Upper lobe of left lung (tissue), 4 donors: ENCODE measurements around the gene PPP1R8.

Experiments used
- CTCF ChIP-seq, 6 experiments: fragments of 450-650 bp in 4 of 6; fragments of 200-600 bp in 2 of 6; sonication (generic) in 2 of 6; IDR thresholded peaks; one replicate each; pipeline ENCODE4 v1.5.1; 2016 to 2019; ENCODE audit warnings: antibody characterized with exemption in 6 of 6
- POLR2A ChIP-seq, 4 donors: fragments of 450-650 bp; IDR thresholded peaks; one replicate each; pipeline ENCODE4 v1.5.1; 2016 to 2017; ENCODE audit warnings: antibody characterized with exemption in 4 of 4, mild to moderate bottlenecking in 2 of 4
- POLR2AphosphoS5 ChIP-seq, 2 donors: sonication (generic); formaldehyde crosslinking; IDR thresholded peaks; one replicate each; pipeline ENCODE4 v1.5.1; 2017; ENCODE audit warnings: antibody characterized with exemption in 2 of 2

- TF ChIP-seq POLR2A (IDR thresholded peaks at IDR 0.05), result no peak
- TF ChIP-seq CTCF (IDR thresholded peaks at IDR 0.05), result no peak
- no peak for TF ChIP-seq POLR2AphosphoS5 (IDR thresholded peaks at IDR 0.05)
Measured at GRCh38 chr1:27868556-27868931, 38.0 kb downstream of the PPP1R8 start.
